ENCODE results near the gene DNAH6. TPM values are rescaled to one million over a fixed set of nuclear protein-coding genes. Genes with fewer than 3 reads are reported as not detected.

The DNAH6 gene
- total RNA-seq, 3 donors from 2014 or later, result 2.3 to 4.1 (median 3.0) TPM

- H3K4me1 ChIP-seq, result no peaks in the 10 kb centered on the region
- no peak overlapping the region for H3K27ac ChIP-seq
- H3K9me3 ChIP-seq, result no peaks in the 10 kb centered on the region
- no peak for DNase-seq (ENCODE audit: low spot score in 2 of 2)
- intact Hi-C loops (cut with DNase I; ENCODE audit: low total_unique reads), result no loop called here
- no peaks in the 10 kb centered on the region for H3K27me3 ChIP-seq
- no peak overlapping the region for H3K4me3 ChIP-seq
- no peaks in the 10 kb centered on the region for H3K36me3 ChIP-seq
- TF ChIP-seq CTCF (IDR thresholded peaks at IDR 0.05) (no peak), POLR2AphosphoS5 (IDR thresholded peaks at IDR 0.05) (no peak), POLR2A (IDR thresholded peaks at IDR 0.05) (no peak)
Observed at GRCh38 chr2:84851876-84852275, 335.6 kb downstream of the DNAH6 start.

GRCh38 chr2:84854850-84855249, 338.6 kb downstream of the DNAH6 start:
- TF ChIP-seq CTCF (IDR thresholded peaks at IDR 0.05) (no peak), POLR2AphosphoS5 (IDR thresholded peaks at IDR 0.05) (no peak), POLR2A (IDR thresholded peaks at IDR 0.05) (no peak)
- intact Hi-C loops (cut with DNase I; ENCODE audit: low total_unique reads), result no loop called here
- Histone ChIP-seq H3K36me3 (no peaks in the 10 kb centered on the region), H3K27me3 (no peaks in the 10 kb centered on the region), H3K27ac (no peak overlapping the region), H3K9me3 (no peaks in the 10 kb centered on the region), H3K4me1 (no peaks in the 10 kb centered on the region), H3K4me3 (no peak overlapping the region)
- DNase-seq (ENCODE audit: low spot score in 2 of 2), result no peak

GRCh38 chr2:84855731-84856130, 339.4 kb downstream of the DNAH6 start:
- Histone ChIP-seq H3K27me3 (no peaks in the 10 kb centered on the region), H3K9me3 (no peaks in the 10 kb centered on the region), H3K36me3 (no peaks in the 10 kb centered on the region), H3K4me1 (no peaks in the 10 kb centered on the region), H3K27ac (no peak overlapping the region), H3K4me3 (no peak overlapping the region)
- TF ChIP-seq POLR2AphosphoS5 (IDR thresholded peaks at IDR 0.05) (no peak), CTCF (IDR thresholded peaks at IDR 0.05) (no peak), POLR2A (IDR thresholded peaks at IDR 0.05) (no peak)
- intact Hi-C loops (cut with DNase I; ENCODE audit: low total_unique reads), result no loop called here
- DNase-seq (ENCODE audit: low spot score in 2 of 2), result no peak

- Histone ChIP-seq H3K36me3 (no peaks in the 10 kb centered on the region), H3K27ac (no peak overlapping the region), H3K4me1 (no peaks in the 10 kb centered on the region), H3K4me3 (no peak overlapping the region), H3K9me3 (no peaks in the 10 kb centered on the region), H3K27me3 (no peaks in the 10 kb centered on the region)
- intact Hi-C loops (cut with DNase I; ENCODE audit: low total_unique reads), result no loop called here
- TF ChIP-seq POLR2AphosphoS5 (IDR thresholded peaks at IDR 0.05) (no peak), CTCF (IDR thresholded peaks at IDR 0.05) (no peak), POLR2A (IDR thresholded peaks at IDR 0.05) (no peak)
- no peak for DNase-seq (ENCODE audit: low spot score in 2 of 2)
Observed at GRCh38 chr2:84856787-84857186, 340.5 kb downstream of the DNAH6 start.

GRCh38 chr2:84857566-84857965, 341.3 kb downstream of the DNAH6 start:
- no peak for DNase-seq (ENCODE audit: low spot score in 2 of 2)
- TF ChIP-seq CTCF (IDR thresholded peaks at IDR 0.05), result no peak
- TF ChIP-seq POLR2A (IDR thresholded peaks at IDR 0.05), result no peak
- no peak for TF ChIP-seq POLR2AphosphoS5 (IDR thresholded peaks at IDR 0.05)
- Histone ChIP-seq H3K4me3 (no peak overlapping the region), H3K27ac (no peak overlapping the region), H3K9me3 (no peaks in the 10 kb centered on the region), H3K4me1 (no peaks in the 10 kb centered on the region), H3K27me3 (no peaks in the 10 kb centered on the region), H3K36me3 (no peaks in the 10 kb centered on the region)
- intact Hi-C loops (cut with DNase I; ENCODE audit: low total_unique reads), result no loop called here
